Loucy (cell line): ENCODE results near the gene KCNA10.

Experiments
- H2AFZ ChIP-seq: fragments of 200-600 bp; sonication (generic); 2 replicates; pipeline ENCODE4 v1.6.0; 2016; ENCODE audit warnings: antibody characterized with exemption, mild to moderate bottlenecking, low read length, moderate library complexity
- H3F3A ChIP-seq: fragments of 200-600 bp; 2 replicates; pipeline ENCODE4 v1.6.0; 2016; ENCODE audit warnings: antibody characterized with exemption, low read depth, mild to moderate bottlenecking
- H3K27me3 ChIP-seq: fragments of 200-600 bp; sonication (generic); 2 replicates; pipeline ENCODE4 v1.6.1; 2014; ENCODE audit warnings: low read length, mild to moderate bottlenecking; ENCODE audit not compliant: insufficient read depth, poor library complexity, severe bottlenecking
- H3K36me3 ChIP-seq: fragments of 200-600 bp; sonication (generic); 2 replicates; pipeline ENCODE4 v1.6.1; 2016; ENCODE audit warnings: low read length; ENCODE audit not compliant: insufficient read depth
- H3K4me1 ChIP-seq: fragments of 200-600 bp; sonication (generic); 2 replicates; pipeline ENCODE4 v1.5.1; 2014; ENCODE audit warnings: low read length, mild to moderate bottlenecking; ENCODE audit not compliant: insufficient read depth, poor library complexity, severe bottlenecking
- H3K4me2 ChIP-seq: fragments of 200-600 bp; sonication (generic); 2 replicates; pipeline ENCODE4 v1.6.0; 2014; ENCODE audit warnings: antibody characterized with exemption, low read length, low read depth, mild to moderate bottlenecking; ENCODE audit not compliant: poor library complexity, severe bottlenecking
- H3K4me3 ChIP-seq: fragments of 200-600 bp; sonication (generic); 2 replicates; pipeline ENCODE4 v1.5.1; 2014; ENCODE audit warnings: low read length, mild to moderate bottlenecking, mixed read lengths; ENCODE audit not compliant: poor library complexity, severe bottlenecking
- H3K79me2 ChIP-seq: fragments of 200-600 bp; sonication (generic); 2 replicates; pipeline ENCODE4 v1.6.1; 2014; ENCODE audit warnings: low read length; ENCODE audit not compliant: insufficient read depth
- H3K9ac ChIP-seq: fragments of 200-600 bp; sonication (generic); 2 replicates; pipeline ENCODE4 v1.6.0; 2014; ENCODE audit warnings: mild to moderate bottlenecking, low read depth, low read length, moderate library complexity; ENCODE audit not compliant: poor library complexity, severe bottlenecking
- H3K9me2 ChIP-seq: fragments of 200-600 bp; sonication (generic); replicated peaks from 2 replicates; pipeline ENCODE4 v1.6.1; 2016; ENCODE audit warnings: low read depth, low read length, mixed read lengths
- H3K9me3 ChIP-seq: fragments of 200-600 bp; sonication (generic); 2 replicates; pipeline ENCODE4 v1.6.1; 2014; ENCODE audit warnings: mild to moderate bottlenecking, antibody characterized with exemption, low read length, low read depth; ENCODE audit not compliant: insufficient read depth
- H4K20me1 ChIP-seq: fragments of 200-600 bp; sonication (generic); 2 replicates; pipeline ENCODE4 v1.6.0; 2014; ENCODE audit warnings: antibody characterized with exemption, low read length, mild to moderate bottlenecking; ENCODE audit not compliant: insufficient read depth, poor library complexity, severe bottlenecking
- CTCF ChIP-seq: fragments of 200-600 bp; sonication (generic); conservative IDR thresholded peaks from 2 replicates; pipeline ENCODE4 v1.5.1; 2014; ENCODE audit warnings: mild to moderate bottlenecking, antibody characterized with exemption, low read length
- EZH2phosphoT487 ChIP-seq: fragments of 200-600 bp; IDR thresholded peaks from 2 replicates; pipeline ENCODE4 v1.6.1; 2018; ENCODE audit warnings: antibody characterized with exemption, mild to moderate bottlenecking, moderate library complexity, borderline replicate concordance

Gene KCNA10

GRCh38 chr1:110535985-110536384 is 17.0 kb upstream of the KCNA10 start:
- Histone ChIP-seq H4K20me1 (no peaks in the 10 kb centered on the region), H3F3A (no peaks in the 10 kb centered on the region), H2AFZ (no peak overlapping the region), H3K9me2 (no peaks in the 10 kb centered on the region), H3K27me3 (no peaks in the 10 kb centered on the region), H3K4me2 (no peak overlapping the region), H3K79me2 (no peaks in the 10 kb centered on the region), H3K4me1 (no peaks in the 10 kb centered on the region), H3K4me3 (no peak overlapping the region), H3K9me3 (no peaks in the 10 kb centered on the region), H3K9ac (no peak overlapping the region), H3K36me3 (no peaks in the 10 kb centered on the region)
- TF ChIP-seq EZH2phosphoT487: no peak
- TF ChIP-seq CTCF: no peak

- no peak overlapping the region for H3K9ac ChIP-seq
- no peaks in the 10 kb centered on the region for H3K36me3 ChIP-seq
- H3K4me3 ChIP-seq: no peak overlapping the region
- no peaks in the 10 kb centered on the region for H3K9me2 ChIP-seq
- H3K4me2 ChIP-seq: no peak overlapping the region
- H3K79me2 ChIP-seq: no peaks in the 10 kb centered on the region
- no peaks in the 10 kb centered on the region for H3F3A ChIP-seq
- H3K27me3 ChIP-seq: no peaks in the 10 kb centered on the region
- 0 out of 2 replicates have a peak, but pooled peaks have one; percentile 14 for TF ChIP-seq CTCF
- no peak for TF ChIP-seq EZH2phosphoT487
- no peaks in the 10 kb centered on the region for H3K4me1 ChIP-seq
- no peaks in the 10 kb centered on the region for H4K20me1 ChIP-seq
- H3K9me3 ChIP-seq: no peaks in the 10 kb centered on the region
- H2AFZ ChIP-seq: no peak overlapping the region
These were observed 14.3 kb upstream of the KCNA10 start for GRCh38 chr1:110533230-110533629.

DNA sequence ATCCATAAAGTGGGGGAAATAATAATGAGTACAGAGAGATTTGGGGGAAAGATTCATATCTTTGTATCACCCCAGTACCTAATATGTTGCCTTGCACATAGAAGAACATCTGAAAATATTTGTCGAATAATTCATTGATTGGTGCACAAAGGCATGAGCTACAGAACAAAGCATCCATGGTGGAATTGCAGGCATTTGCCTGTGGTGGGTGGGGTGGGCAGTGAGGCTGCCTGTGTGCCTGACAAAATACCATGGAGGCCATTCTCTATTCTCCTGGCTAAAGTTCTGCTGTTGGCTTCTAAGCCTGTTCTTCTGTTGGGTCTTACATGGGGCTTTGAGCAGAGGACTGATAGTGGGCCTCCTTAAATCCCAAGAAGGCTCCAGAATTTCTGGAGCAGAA is 10.0 kb upstream of the KCNA10 start:
- Histone ChIP-seq H3K9me2 (no peaks in the 10 kb centered on the region), H4K20me1 (no peaks in the 10 kb centered on the region), H2AFZ (no peak overlapping the region), H3K9ac (no peak overlapping the region), H3K27me3 (no peaks in the 10 kb centered on the region), H3K4me1 (peaks cover 3% of the 10 kb centered on the region), H3K4me2 (no peak overlapping the region), H3K79me2 (no peaks in the 10 kb centered on the region), H3F3A (no peaks in the 10 kb centered on the region), H3K36me3 (no peaks in the 10 kb centered on the region), H3K4me3 (no peak overlapping the region), H3K9me3 (no peaks in the 10 kb centered on the region)
- TF ChIP-seq EZH2phosphoT487 (no peak), CTCF (no peak)
